ENCODE data around the gene COL5A1. TPM values are rescaled to one million over a fixed set of nuclear protein-coding genes. Genes with fewer than 3 reads are reported as not detected.

The COL5A1 gene
- total RNA-seq, 4 donors from 2014 or later: 51.9 to 78.3 (median 62.4) TPM

- peaks cover 0 to 9% of the 10 kb centered on the region in 2 donors for H3K27me3 ChIP-seq
- H3K9me3 ChIP-seq: no peaks in the 10 kb centered on the region
- H3K4me3 ChIP-seq: no peak overlapping the region
- no peaks in the 10 kb centered on the region for H3K36me3 ChIP-seq
- TF ChIP-seq EP300 (IDR thresholded peaks at IDR 0.05) (no peak), CTCF (IDR thresholded peaks at IDR 0.05) (no peak), POLR2A (IDR thresholded peaks at IDR 0.05) (no peak)
- no peaks in the 10 kb centered on the region for H3K4me1 ChIP-seq
- H3K27ac ChIP-seq: no peak overlapping the region
- no peak for DNase-seq (ENCODE audit: low spot score in 2 of 2)
- 77 to 86% methylated on average over 19 to 21 of the region's 24 CpGs for WGBS, 2 donors
Observed at GRCh38 chr9:134885679-134886412, 244.2 kb downstream of the COL5A1 start.

GRCh38 chr9:134886413-134886913, 244.9 kb downstream of the COL5A1 start:
- no peak for DNase-seq (ENCODE audit: low spot score in 2 of 2)
- H3K9me3 ChIP-seq: no peaks in the 10 kb centered on the region
- no peaks in the 10 kb centered on the region for H3K36me3 ChIP-seq
- no peak overlapping the region for H3K4me3 ChIP-seq
- no peaks in the 10 kb centered on the region for H3K4me1 ChIP-seq
- H3K27ac ChIP-seq: no peak overlapping the region
- TF ChIP-seq CTCF (IDR thresholded peaks at IDR 0.05) (no peak), POLR2A (IDR thresholded peaks at IDR 0.05) (no peak), EP300 (IDR thresholded peaks at IDR 0.05) (no peak)
- H3K27me3 ChIP-seq: peaks cover 0 to 9% of the 10 kb centered on the region in 2 donors
- 93% methylated on average over 11 of the region's 11 CpGs for WGBS, 2 donors

GRCh38 chr9:134887219-134887618, 245.6 kb downstream of the COL5A1 start:
- DNase-seq (ENCODE audit: low spot score in 2 of 2): no peak
- no peaks in the 10 kb centered on the region for H3K36me3 ChIP-seq
- H3K27ac ChIP-seq: no peak overlapping the region
- H3K9me3 ChIP-seq: no peaks in the 10 kb centered on the region
- peaks cover 0 to 9% of the 10 kb centered on the region in 2 donors for H3K27me3 ChIP-seq
- no peaks in the 10 kb centered on the region for H3K4me1 ChIP-seq
- 87 to 90% methylated on average over 10 of the region's 10 CpGs for WGBS, 2 donors
- H3K4me3 ChIP-seq: no peak overlapping the region
- no peak for TF ChIP-seq EP300 (IDR thresholded peaks at IDR 0.05)
- no peak for TF ChIP-seq POLR2A (IDR thresholded peaks at IDR 0.05)
- TF ChIP-seq CTCF (IDR thresholded peaks at IDR 0.05): no peak

GRCh38 chr9:134887686-134888602, 246.3 kb downstream of the COL5A1 start:
- TF ChIP-seq POLR2A (IDR thresholded peaks at IDR 0.05): no peak
- TF ChIP-seq EP300 (IDR thresholded peaks at IDR 0.05): no peak
- TF ChIP-seq CTCF (IDR thresholded peaks at IDR 0.05): no peak
- no peaks in the 10 kb centered on the region for H3K36me3 ChIP-seq
- H3K27ac ChIP-seq: no peak overlapping the region
- H3K4me3 ChIP-seq: no peak overlapping the region
- no peaks in the 10 kb centered on the region for H3K9me3 ChIP-seq
- DNase-seq (ENCODE audit: low spot score in 2 of 2): no peak
- 66 to 73% methylated on average over 26 to 27 of the region's 27 CpGs for WGBS, 2 donors
- H3K27me3 ChIP-seq: peaks cover 0 to 9% of the 10 kb centered on the region in 2 donors
- H3K4me1 ChIP-seq: no peaks in the 10 kb centered on the region

Measured in tibial nerve (tissue), 4 donors.